Measurements from ENCODE around the gene GRM4.

GRM4 gene

GRCh38 chr6:33974471-33974870 lies 171.4 kb downstream of the GRM4 start:
- Histone ChIP-seq H3K4me3 (ENCODE audit: low read depth in 1 of 2, low read length in 2 of 2) (no peak overlapping the region), H3K4me1 (ENCODE audit: insufficient read depth, low read length) (no peaks in the 10 kb centered on the region), H3K9me3 (ENCODE audit: low read length) (no peaks in the 10 kb centered on the region), H3K9ac (ENCODE audit: low read length) (no peak overlapping the region), H3K27me3 (ENCODE audit: control insufficient read depth in 1 of 2, insufficient read depth in 2 of 2, low read length in 2 of 2) (peaks cover 0 to 13% of the 10 kb centered on the region in 2 donors), H3K27ac (ENCODE audit: low read depth, low read length) (no peak overlapping the region), H3K36me3 (ENCODE audit: insufficient read depth, low read length) (no peaks in the 10 kb centered on the region)

DNA sequence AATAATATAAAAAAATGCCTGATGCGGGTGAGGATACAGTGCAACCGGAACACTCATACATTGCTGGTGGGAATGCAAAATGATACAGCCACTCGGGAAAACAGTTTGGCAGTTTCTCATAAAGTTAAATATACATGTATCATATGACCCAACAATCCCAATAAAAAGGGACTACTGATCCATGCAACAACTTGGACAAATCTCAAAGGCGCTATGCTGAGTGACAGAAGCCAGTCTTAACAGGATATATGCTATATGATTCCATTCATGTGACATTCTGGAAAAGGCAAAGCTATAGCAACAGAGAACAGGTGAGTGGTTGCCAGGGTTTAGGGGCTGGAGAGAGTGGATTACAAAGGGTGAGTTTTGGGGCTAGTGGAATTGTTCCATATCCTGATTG lies 171.9 kb downstream of the GRM4 start:
- H3K27me3 ChIP-seq (ENCODE audit: control insufficient read depth in 1 of 2, insufficient read depth in 2 of 2, low read length in 2 of 2), result peaks cover 0 to 13% of the 10 kb centered on the region in 2 donors
- H3K4me1 ChIP-seq (ENCODE audit: insufficient read depth, low read length), result no peaks in the 10 kb centered on the region
- H3K9ac ChIP-seq (ENCODE audit: low read length), result no peak overlapping the region

DNA sequence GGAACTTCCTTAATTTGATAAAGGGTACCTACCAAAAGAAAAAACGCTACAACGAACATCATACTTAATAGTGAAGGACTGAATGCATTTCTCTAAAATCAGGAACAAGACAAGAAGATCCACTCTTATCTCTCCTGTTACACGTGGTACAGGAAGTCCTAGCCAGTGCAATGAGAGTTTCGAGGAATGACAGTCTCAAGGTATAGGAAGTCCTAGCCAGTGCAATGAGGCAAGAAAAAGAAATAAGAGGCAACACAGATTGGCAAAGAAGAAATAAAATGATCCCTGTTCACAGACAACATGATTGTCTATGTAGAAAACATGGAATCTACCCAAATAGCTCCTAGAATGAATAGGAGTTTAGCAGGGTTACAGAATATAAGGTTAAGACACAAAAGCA lies 174.3 kb downstream of the GRM4 start:
- Histone ChIP-seq H3K4me3 (ENCODE audit: low read depth in 1 of 2, low read length in 2 of 2) (no peak overlapping the region), H3K27me3 (ENCODE audit: control insufficient read depth in 1 of 2, insufficient read depth in 2 of 2, low read length in 2 of 2) (peaks cover 0 to 11% of the 10 kb centered on the region in 2 donors), H3K9me3 (ENCODE audit: low read length) (no peaks in the 10 kb centered on the region), H3K27ac (ENCODE audit: low read depth, low read length) (no peak overlapping the region), H3K36me3 (ENCODE audit: insufficient read depth, low read length) (no peaks in the 10 kb centered on the region), H3K9ac (ENCODE audit: low read length) (no peak overlapping the region), H3K4me1 (ENCODE audit: insufficient read depth, low read length) (no peaks in the 10 kb centered on the region)

More for the DNA sequence above, 171.9 kb downstream of the GRM4 start:
- Histone ChIP-seq H3K4me3 (ENCODE audit: low read depth in 1 of 2, low read length in 2 of 2) (no peak overlapping the region), H3K36me3 (ENCODE audit: insufficient read depth, low read length) (no peaks in the 10 kb centered on the region), H3K27ac (ENCODE audit: low read depth, low read length) (no peak overlapping the region), H3K9me3 (ENCODE audit: low read length) (no peaks in the 10 kb centered on the region)

All from muscle layer of colon (tissue), 2 donors.